ENCODE data around the gene VPS54. TPM values are rescaled to one million over a fixed set of nuclear protein-coding genes. Genes with fewer than 3 reads are reported as not detected.

The VPS54 gene
- total RNA-seq, 3 donors from 2014 or later = 26.9 to 39.8 (median 36.7) TPM

- H3K36me3 ChIP-seq = no peaks in the 10 kb centered on the region
- no peaks in the 10 kb centered on the region for H3K27me3 ChIP-seq
- intact Hi-C loops (cut with DNase I; ENCODE audit: low total_unique reads) = no loop called here
- DNase-seq (ENCODE audit: low spot score in 2 of 2) = no peak
- no peak for TF ChIP-seq CTCF (IDR thresholded peaks at IDR 0.05)
- no peak for TF ChIP-seq POLR2A (IDR thresholded peaks at IDR 0.05)
- TF ChIP-seq POLR2AphosphoS5 (IDR thresholded peaks at IDR 0.05) = no peak
- H3K9me3 ChIP-seq = no peaks in the 10 kb centered on the region
- H3K27ac ChIP-seq = peak overlapping the region; percentile 50 to 54
- no peaks in the 10 kb centered on the region for H3K4me1 ChIP-seq
- H3K4me3 ChIP-seq = no peak overlapping the region
Observed at GRCh38 chr2:64063454-64063853, 44.2 kb upstream of the VPS54 start.

GRCh38 chr2:64062840-64063239, 43.6 kb upstream of the VPS54 start:
- Histone ChIP-seq H3K36me3 (no peaks in the 10 kb centered on the region), H3K27ac (no peak overlapping the region), H3K9me3 (no peaks in the 10 kb centered on the region), H3K4me3 (no peak overlapping the region), H3K27me3 (no peaks in the 10 kb centered on the region), H3K4me1 (no peaks in the 10 kb centered on the region)
- DNase-seq (ENCODE audit: low spot score in 2 of 2) = no peak
- TF ChIP-seq POLR2A (IDR thresholded peaks at IDR 0.05) (no peak), POLR2AphosphoS5 (IDR thresholded peaks at IDR 0.05) (no peak), CTCF (IDR thresholded peaks at IDR 0.05) (no peak)
- intact Hi-C loops (cut with DNase I; ENCODE audit: low total_unique reads) = no loop called here

GRCh38 chr2:64059270-64059669, 40.0 kb upstream of the VPS54 start:
- H3K27me3 ChIP-seq = no peaks in the 10 kb centered on the region
- no peak overlapping the region for H3K27ac ChIP-seq
- H3K9me3 ChIP-seq = no peaks in the 10 kb centered on the region
- no peaks in the 10 kb centered on the region for H3K36me3 ChIP-seq
- no peak overlapping the region for H3K4me3 ChIP-seq
- no peaks in the 10 kb centered on the region for H3K4me1 ChIP-seq
- TF ChIP-seq POLR2AphosphoS5 (IDR thresholded peaks at IDR 0.05) (no peak), POLR2A (IDR thresholded peaks at IDR 0.05) (no peak), CTCF (IDR thresholded peaks at IDR 0.05) (no peak)
- intact Hi-C loops (cut with DNase I; ENCODE audit: low total_unique reads) = no loop called here
- no peak for DNase-seq (ENCODE audit: low spot score in 2 of 2)

- intact Hi-C loops (cut with DNase I; ENCODE audit: low total_unique reads) = no loop called here
- TF ChIP-seq CTCF (IDR thresholded peaks at IDR 0.05) = no peak
- no peak for TF ChIP-seq POLR2AphosphoS5 (IDR thresholded peaks at IDR 0.05)
- TF ChIP-seq POLR2A (IDR thresholded peaks at IDR 0.05) = no peak
Observed at GRCh38 chr2:64056021-64056420, 36.8 kb upstream of the VPS54 start.

GRCh38 chr2:64054161-64054915, 35.1 kb upstream of the VPS54 start:
- Histone ChIP-seq H3K4me1 (no peaks in the 10 kb centered on the region), H3K27me3 (no peaks in the 10 kb centered on the region), H3K9me3 (no peaks in the 10 kb centered on the region), H3K4me3 (no peak overlapping the region), H3K36me3 (no peaks in the 10 kb centered on the region), H3K27ac (no peak overlapping the region)
- no peak for DNase-seq (ENCODE audit: low spot score in 2 of 2)
- TF ChIP-seq POLR2A (IDR thresholded peaks at IDR 0.05) (no peak), CTCF (IDR thresholded peaks at IDR 0.05) (no peak), POLR2AphosphoS5 (IDR thresholded peaks at IDR 0.05) (no peak)
- intact Hi-C loops (cut with DNase I; ENCODE audit: low total_unique reads) = no loop called here

More at GRCh38 chr2:64056021-64056420, 36.8 kb upstream of the VPS54 start:
- Histone ChIP-seq H3K9me3 (no peaks in the 10 kb centered on the region), H3K4me1 (no peaks in the 10 kb centered on the region), H3K27ac (no peak overlapping the region), H3K27me3 (no peaks in the 10 kb centered on the region), H3K36me3 (no peaks in the 10 kb centered on the region), H3K4me3 (no peak overlapping the region)
- no peak for DNase-seq (ENCODE audit: low spot score in 2 of 2)
